Right lobe of liver (tissue), 4 donors: ENCODE data around the gene ZMIZ1.

ENCODE experiments used
- CTCF ChIP-seq, 4 donors: fragments of 200-600 bp in 3 of 4; fragments of 450-650 bp in 1 of 4; IDR thresholded peaks; one replicate each; pipeline versions ENCODE4 v1.5.1 to v1.8.0; 2016 to 2022; ENCODE audit warnings: antibody characterized with exemption in 4 of 4, mild to moderate bottlenecking in 2 of 4
- POLR2A ChIP-seq: fragments of 450-650 bp; IDR thresholded peaks from one replicate; pipeline ENCODE4 v1.6.1; 2017; ENCODE audit warnings: antibody characterized with exemption, mild to moderate bottlenecking
- donor health status: DM: no; HTN: no; CAD: no.
- donor health status: DM: no; HTN: no; CAD: no.
- donor health status: DM: no; HTN: yes; CAD: no.

- TF ChIP-seq CTCF (IDR thresholded peaks at IDR 0.05) = no peak
- TF ChIP-seq POLR2A = no peak
Observed at GRCh38 chr10:79220307-79220706, 151.5 kb downstream of the ZMIZ1 start.
